ENCODE data around the gene RUVBL1.

Gene RUVBL1

GRCh38 chr3:128063865-128064264 lies 59.7 kb downstream of the RUVBL1 start:
- DNase-seq, result no peak

- no peak for DNase-seq
Observed at GRCh38 chr3:128062033-128062745, 61.4 kb downstream of the RUVBL1 start.

DNA sequence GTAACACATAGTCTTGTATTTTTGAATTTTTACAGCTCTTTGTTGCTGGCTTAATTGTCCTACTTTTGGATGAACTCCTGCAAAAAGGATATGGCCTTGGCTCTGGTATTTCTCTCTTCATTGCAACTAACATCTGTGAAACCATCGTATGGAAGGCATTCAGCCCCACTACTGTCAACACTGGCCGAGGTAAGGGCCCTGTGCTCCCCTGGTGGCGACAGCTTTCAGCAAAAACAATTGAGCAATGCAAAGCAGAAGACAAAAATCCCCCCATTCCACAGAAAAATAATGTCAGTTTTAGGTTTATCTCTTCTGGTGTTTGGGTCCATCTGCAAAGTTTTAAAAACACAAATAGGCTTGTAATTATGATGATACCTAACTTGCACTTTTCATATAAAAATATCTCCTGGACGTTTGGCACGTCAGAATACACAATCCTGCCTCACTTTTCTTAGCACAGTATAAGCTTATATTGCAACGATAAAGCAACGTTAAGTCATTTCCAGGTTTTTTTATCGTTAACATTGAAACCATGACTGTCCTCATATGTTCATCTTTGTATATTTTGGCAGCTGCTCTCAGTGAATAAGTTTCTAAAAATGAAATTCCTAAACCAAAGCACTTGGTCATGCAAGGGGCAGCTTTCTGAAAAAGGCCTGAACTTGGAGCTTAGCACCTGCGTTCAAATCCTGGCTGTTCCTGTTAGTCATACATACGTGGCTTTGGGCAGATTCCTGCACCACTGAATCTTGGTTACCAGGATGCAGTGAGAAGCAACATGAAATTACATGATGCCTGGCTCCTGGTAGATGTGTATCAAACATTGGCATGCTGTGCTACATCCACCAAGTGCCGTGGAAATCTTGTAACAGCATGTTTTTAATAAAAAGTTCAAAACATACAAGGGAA lies 62.9 kb downstream of the RUVBL1 start:
- DNase-seq, result no peak

DNA sequence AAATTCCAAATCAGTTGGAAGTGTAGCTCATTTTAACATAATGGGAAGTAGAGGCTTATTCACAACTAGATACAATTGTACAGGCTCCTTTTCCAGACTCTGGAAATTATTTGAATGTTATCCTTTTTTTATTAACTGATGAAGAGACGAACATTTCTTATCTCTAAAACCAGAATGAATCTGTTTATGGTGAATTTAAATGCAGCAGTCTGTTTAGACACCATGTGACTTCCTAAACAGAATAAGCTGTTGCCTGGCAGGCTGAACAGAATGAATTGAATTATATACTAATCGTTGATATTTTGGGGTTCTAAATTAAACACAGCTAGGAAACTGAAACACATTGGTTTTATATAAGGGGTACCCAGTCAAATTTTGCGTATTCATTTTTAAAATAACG lies 67.4 kb downstream of the RUVBL1 start:
- DNase-seq, result no peak

- no peak for DNase-seq
Observed at GRCh38 chr3:128054367-128054766, 69.2 kb downstream of the RUVBL1 start.

- DNase-seq, result no peak
Observed at GRCh38 chr3:128053614-128054013, 70.0 kb downstream of the RUVBL1 start.

DNA sequence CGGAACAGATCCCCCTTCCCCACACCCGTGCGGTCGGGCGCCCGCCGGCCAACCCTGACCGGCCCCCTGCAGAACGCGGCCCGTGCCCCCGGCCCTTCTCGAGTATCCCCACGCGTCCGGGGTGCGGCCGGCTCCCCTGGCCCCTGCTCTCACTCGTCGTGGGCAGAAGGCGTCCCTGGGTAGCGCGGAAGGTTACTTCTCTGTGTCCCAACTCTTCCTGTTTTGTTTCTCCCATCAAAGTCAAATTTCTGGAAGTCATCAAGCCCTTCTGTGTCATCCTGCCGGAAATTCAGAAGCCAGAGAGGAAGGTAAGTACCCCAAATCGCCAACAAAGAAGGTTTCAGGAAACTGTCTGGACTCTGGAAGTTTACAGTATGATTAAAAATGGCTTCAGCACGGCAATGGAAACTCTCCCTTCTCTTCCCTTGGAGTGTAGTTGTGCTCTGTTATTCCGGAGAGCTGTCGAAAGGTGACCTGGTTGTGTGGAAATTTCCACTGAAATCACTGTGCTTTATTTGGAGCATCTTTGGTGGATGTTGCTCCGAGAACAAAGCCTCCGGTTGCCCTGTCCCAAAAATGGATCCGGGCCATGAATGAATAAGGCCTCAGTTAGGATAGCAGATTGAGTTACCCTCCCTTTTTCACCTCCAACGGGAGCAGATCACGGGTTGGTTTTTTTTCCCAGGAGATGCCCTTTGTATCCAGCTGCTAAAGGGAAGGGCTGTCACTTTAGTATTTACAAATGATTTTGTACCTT lies 70.8 kb downstream of the RUVBL1 start:
- DNase-seq, result peak; percentile 38

DNA sequence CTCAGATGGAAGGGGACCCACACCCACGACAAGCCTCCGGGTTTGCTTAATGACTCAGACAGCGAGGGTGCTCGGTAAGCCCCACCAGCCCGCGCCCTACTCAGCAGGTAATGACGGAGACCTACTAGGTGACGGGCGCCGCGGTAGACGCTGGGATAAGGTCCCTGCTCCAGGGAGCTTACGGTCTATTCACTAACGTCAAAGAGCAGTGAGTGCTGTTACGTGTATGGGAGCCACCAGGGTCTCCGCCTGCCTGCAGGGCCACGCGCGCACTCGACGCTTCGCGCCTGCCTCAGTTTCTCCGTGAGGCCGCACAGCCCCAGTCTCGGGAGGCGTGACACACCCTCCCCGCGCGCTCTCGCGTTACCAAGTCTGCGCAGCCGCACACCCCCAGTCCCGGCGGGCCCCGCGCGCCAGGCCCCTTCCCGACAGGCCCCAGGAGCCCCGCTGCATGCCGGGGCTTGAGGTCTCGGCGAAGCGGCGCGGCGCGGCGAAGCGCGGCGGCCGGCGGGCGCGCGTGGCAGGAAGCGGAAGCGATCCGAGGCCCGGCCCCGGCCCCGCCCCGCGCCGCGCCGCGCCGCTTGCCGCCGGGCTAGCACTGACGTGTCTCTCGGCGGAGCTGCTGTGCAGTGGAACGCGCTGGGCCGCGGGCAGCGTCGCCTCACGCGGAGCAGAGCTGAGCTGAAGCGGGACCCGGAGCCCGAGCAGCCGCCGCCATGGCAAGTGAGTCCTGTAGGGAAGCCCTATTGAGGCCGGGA lies 71.6 kb downstream of the RUVBL1 start, which contains the start of gene SEC61A1:
TSS of gene SEC61A1 (plus strand) at position 601 of the 758 bp plus-strand sequence. CDS start at position 717, 116 bp downstream.
- peak; percentile 91 for DNase-seq

DNA sequence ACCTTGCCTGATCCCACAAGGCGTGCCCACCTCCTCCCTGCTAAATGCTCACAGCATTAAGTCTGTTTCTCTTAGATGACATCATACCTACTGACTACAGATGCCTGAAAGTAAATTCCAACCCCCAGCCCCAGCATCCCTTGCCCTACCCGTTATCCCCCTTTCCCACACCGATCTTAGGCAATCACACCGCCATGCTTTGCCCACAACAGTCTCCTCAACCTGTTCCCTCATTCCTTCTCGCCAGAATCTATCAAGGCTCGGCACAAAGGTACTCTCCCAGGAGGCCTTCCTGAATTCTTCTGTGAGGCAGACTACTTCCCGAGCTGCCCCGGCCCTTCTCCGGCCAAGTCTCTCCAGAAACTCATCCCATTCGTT lies 72.2 kb downstream of the RUVBL1 start:
- no peak for DNase-seq

GRCh38 chr3:128050597-128050996 lies 73.0 kb downstream of the RUVBL1 start:
- no peak for DNase-seq

GRCh38 chr3:128041344-128041743 lies 82.3 kb downstream of the RUVBL1 start:
- no peak for DNase-seq

DNA sequence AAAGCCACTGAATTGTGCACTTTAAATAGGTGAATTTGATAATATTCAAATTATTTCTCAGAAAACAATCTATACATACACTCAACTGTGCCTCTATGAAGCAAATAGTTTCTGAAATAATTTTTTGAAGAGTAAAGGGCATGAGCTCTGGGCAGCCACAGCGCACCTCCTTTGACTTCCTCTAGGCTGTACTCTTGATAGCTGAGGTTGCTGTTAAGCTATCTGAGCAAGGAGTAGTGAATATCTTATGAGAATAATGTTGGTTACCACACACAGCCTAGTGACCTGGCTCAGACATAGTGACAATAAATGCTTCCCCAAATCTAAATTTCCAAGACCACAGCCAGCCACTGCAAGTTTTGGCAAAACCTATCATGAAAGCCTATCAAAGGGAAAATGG lies 83.0 kb downstream of the RUVBL1 start:
- no peak for DNase-seq

GRCh38 chr3:128040041-128040440 lies 83.6 kb downstream of the RUVBL1 start:
- DNase-seq, result no peak

DNA sequence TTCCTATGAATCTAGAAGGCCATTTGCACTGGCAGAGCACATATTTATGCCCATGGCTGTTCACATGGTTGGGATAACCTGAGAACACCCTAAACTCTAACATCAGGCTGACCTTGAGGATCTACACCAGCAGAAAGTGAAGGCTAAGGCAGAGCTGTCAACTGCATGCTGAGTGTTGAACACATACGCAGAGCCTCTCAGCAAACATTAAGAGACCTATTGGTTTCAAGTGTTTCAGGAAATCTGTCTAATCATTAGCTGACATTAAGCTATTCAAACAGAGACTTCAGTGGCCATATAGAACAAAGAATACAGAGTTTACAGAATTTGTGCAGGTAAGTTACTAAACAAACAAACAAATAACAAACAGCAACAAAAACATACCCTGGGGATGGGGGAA lies 87.5 kb downstream of the RUVBL1 start:
- DNase-seq, result no peak

DNA sequence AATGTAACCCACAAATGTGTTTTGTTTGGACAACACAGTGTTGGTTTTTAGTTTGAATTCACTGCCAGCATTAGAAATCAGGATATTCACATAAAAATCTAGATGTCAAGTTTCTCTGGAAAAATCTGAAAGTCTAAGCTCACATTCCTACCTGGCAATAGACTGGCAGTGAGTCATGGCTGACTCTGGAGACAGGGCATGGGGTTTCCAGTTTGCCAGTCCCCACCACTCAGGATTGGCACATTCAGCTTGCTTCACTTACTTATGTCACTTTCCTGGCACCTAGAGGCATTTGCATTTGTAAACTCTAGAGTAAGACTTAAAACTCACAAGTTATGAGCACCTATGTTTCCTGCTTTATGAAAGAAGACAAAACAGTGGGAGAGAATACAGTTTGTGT lies 90.5 kb downstream of the RUVBL1 start:
- no peak for DNase-seq
